Endothelial cell of umbilical vein (primary cell): ENCODE results near the gene ZNF625. TPM values are rescaled to one million over a fixed set of nuclear protein-coding genes. Genes with fewer than 3 reads are reported as not detected.

ENCODE experiments used
- BruUV-seq: library from RNA; stranded (reverse); fragments of 400-500 nt; replicated peaks from 2 replicates; lab custom pipeline; 2021; lab: Mats Ljungman, UMichigan
- CTCF ChIA-PET: fragments of 300-600, 350-600 bp; sonication (Branson Sonifier 250); formaldehyde crosslinking; loops from one replicate; lab custom pipeline; 2021; ENCODE audit warnings: antibody characterized with exemption, inconsistent platforms; lab: Charles Lee
- POLR2A ChIA-PET: fragments of 300-600, 350-600 bp; sonication (Branson Sonifier 250); formaldehyde crosslinking; loops from one replicate; lab custom pipeline; 2021; ENCODE audit warnings: antibody characterized with exemption, inconsistent platforms; lab: Charles Lee
- DNase-seq: peaks from one replicate; pipeline ENCODE4 v3.0.0-alpha.2; 2011; ENCODE audit warnings: low read depth, low spot score
- FAIRE-seq: peaks from 2 replicates; lab custom pipeline; 2011; peaks lifted over from hg19 to GRCh38; lab: Jason Lieb, UNC
- H2AFZ ChIP-seq: 2 replicates; pipeline ENCODE4 v1.6.0; 2012; ENCODE audit warnings: low read depth, low read length, control low read depth, inconsistent platforms
- H3K27ac ChIP-seq: 2 replicates; pipeline ENCODE4 v1.5.1; 2011; ENCODE audit warnings: low read depth, mild to moderate bottlenecking, control low read depth, low read length, moderate library complexity; ENCODE audit not compliant: insufficient read depth
- H3K27me3 ChIP-seq, 2 experiments: 2 replicates each; pipeline versions ENCODE4 v1.6.0 to v1.6.1; 2011; ENCODE audit warnings: low read length in 2 of 2, mixed read lengths in 1 of 2; ENCODE audit not compliant: control insufficient read depth in 2 of 2, insufficient read depth in 2 of 2
- H3K36me3 ChIP-seq, 2 experiments: 2 replicates in 1 of 2; 3 replicates in 1 of 2; pipeline ENCODE4 v1.5.1; 2011; ENCODE audit warnings: low read length in 2 of 2, mild to moderate bottlenecking in 1 of 2, moderate library complexity in 1 of 2; ENCODE audit not compliant: control insufficient read depth in 2 of 2, insufficient read depth in 2 of 2; ENCODE audit errors: extremely low read depth in 1 of 2
- H3K4me1 ChIP-seq: 3 replicates; pipeline ENCODE4 v1.5.1; 2011; ENCODE audit warnings: mild to moderate bottlenecking, low read length; ENCODE audit not compliant: control insufficient read depth, insufficient read depth; ENCODE audit errors: extremely low read depth
- H3K4me2 ChIP-seq: 2 replicates; pipeline ENCODE4 v1.6.1; 2011; ENCODE audit warnings: low read length, control low read depth, mixed read lengths; ENCODE audit not compliant: insufficient read depth
- H3K4me3 ChIP-seq, 3 experiments: fragments of 200-600 bp in 1 of 3; sonication (generic), shearing (Covaris generic) in 1 of 3; replicated peaks in 1 of 3; 2 replicates each; pipeline ENCODE4 v1.5.1; 2011 to 2016; ENCODE audit warnings: control low read depth in 3 of 3, low read length in 3 of 3, mild to moderate bottlenecking in 2 of 3, inconsistent platforms in 1 of 3, low read depth in 1 of 3, moderate library complexity in 1 of 3; ENCODE audit not compliant: insufficient read depth in 1 of 3
- H3K79me2 ChIP-seq: 2 replicates; pipeline ENCODE4 v1.6.0; 2012; ENCODE audit warnings: low read length, inconsistent platforms; ENCODE audit not compliant: control insufficient read depth, insufficient read depth
- H3K9ac ChIP-seq: replicated peaks from 2 replicates; pipeline ENCODE3; 2011; ENCODE audit warnings: low read length, control low read depth; ENCODE audit not compliant: insufficient read depth; ENCODE audit errors: extremely low read depth
- H3K9me1 ChIP-seq: replicated peaks from 3 replicates; pipeline ENCODE4 v1.6.0; 2011; ENCODE audit warnings: mild to moderate bottlenecking, low read length; ENCODE audit not compliant: control insufficient read depth, insufficient read depth; ENCODE audit errors: extremely low read depth
- H3K9me3 ChIP-seq: replicated peaks from 2 replicates; pipeline ENCODE4 v1.5.1; 2012; ENCODE audit warnings: low read length, inconsistent platforms; ENCODE audit not compliant: control insufficient read depth, insufficient read depth
- H4K20me1 ChIP-seq: replicated peaks from 2 replicates; pipeline ENCODE3; 2011; ENCODE audit warnings: mild to moderate bottlenecking, low read length; ENCODE audit not compliant: control insufficient read depth, insufficient read depth; ENCODE audit errors: extremely low read depth
- EZH2 ChIP-seq: IDR thresholded peaks from 2 replicates; pipeline ENCODE4 v1.6.1; 2012; ENCODE audit warnings: borderline replicate concordance, low read depth, mild to moderate bottlenecking, moderate library complexity, low read length, inconsistent platforms; ENCODE audit not compliant: severe bottlenecking
- FOS ChIP-seq: IDR thresholded peaks from 2 replicates; pipeline ENCODE4 v1.6.1; 2011; ENCODE audit warnings: mild to moderate bottlenecking, low read length, moderate library complexity, borderline replicate concordance; ENCODE audit not compliant: insufficient read depth
- GATA2 ChIP-seq: IDR thresholded peaks from 2 replicates; pipeline ENCODE4 v1.7.0; 2011; ENCODE audit warnings: low read depth, mild to moderate bottlenecking, moderate library complexity, mixed read lengths, low read length; ENCODE audit not compliant: insufficient read length, insufficient read depth
- JUN ChIP-seq: IDR thresholded peaks from 2 replicates; pipeline ENCODE4 v1.6.1; 2011; ENCODE audit warnings: borderline replicate concordance, low read depth; ENCODE audit not compliant: insufficient read length, insufficient read depth
- MYC ChIP-seq: IDR thresholded peaks from one replicate; pipeline ENCODE4 v1.6.1; 2011; ENCODE audit warnings: mild to moderate bottlenecking, low read depth, low read length
- POLR2A ChIP-seq: IDR thresholded peaks from 2 replicates; pipeline ENCODE4 v1.6.1; 2012; ENCODE audit warnings: low read depth, mild to moderate bottlenecking, control low read depth, low read length
- POLR2AphosphoS5 ChIP-seq: IDR thresholded peaks from 2 replicates; pipeline ENCODE4 v1.6.1; 2012; ENCODE audit warnings: low read depth, mild to moderate bottlenecking, control low read depth, low read length, moderate library complexity; ENCODE audit not compliant: insufficient read depth
- dilution Hi-C: fragments of 300-500 bp; cut with MboI; formaldehyde crosslinking; loops from one replicate; pipeline ENCODE4 v1.15.0; 2019; ENCODE audit warnings: low sequenced_read_pairs; ENCODE audit not compliant: extremely low pct_ligation_motif_present
- intact Hi-C: fragments of 100-400 bp; cut with micrococcal nuclease; formaldehyde crosslinking; loops from one replicate; pipeline ENCODE4 v1.10.0; 2022
- polyA plus RNA-seq, 4 experiments: library from polyadenylated mRNA; depleted of rRNA in 3 of 4; stranded (reverse) in 3 of 4; unstranded in 1 of 4; fragments of >200 nt; gene quantifications; 2 replicates each; pipeline versions ENCODE4 v1.2.1 to v1.2.3, GENCODE V29; 2011 to 2012; ENCODE audit warnings: missing spikeins in 1 of 4
- total RNA-seq: library from RNA; stranded (reverse); gene quantifications from 2 replicates; pipeline ENCODE4 v1.2.3, GENCODE V29; 2021
- TF ChIP-seq, protein P1 (sequence below): IDR thresholded peaks from 2 replicates; pipeline ENCODE4 v1.6.1; 2011; ENCODE audit not compliant: insufficient read depth, insufficient read length
- TF ChIP-seq, protein P2 (sequence below), 2 donors: IDR thresholded peaks; 1 replicate in 1 of 2; 2 replicates in 1 of 2; pipeline ENCODE4 v1.5.1; 2011; ENCODE audit warnings: low read length in 2 of 2, mild to moderate bottlenecking in 2 of 2, moderate library complexity in 2 of 2, control low read depth in 1 of 2, inconsistent platforms in 1 of 2, low read depth in 1 of 2; ENCODE audit not compliant: insufficient read depth in 1 of 2; ENCODE audit errors: extremely low read depth in 1 of 2

Gene ZNF625
- total and polyA plus RNA-seq, 2 donors (not counting 3 experiments of a cell fraction or from before 2014, with no cell fraction given) = 0.90 to 6.7 TPM

DNA sequence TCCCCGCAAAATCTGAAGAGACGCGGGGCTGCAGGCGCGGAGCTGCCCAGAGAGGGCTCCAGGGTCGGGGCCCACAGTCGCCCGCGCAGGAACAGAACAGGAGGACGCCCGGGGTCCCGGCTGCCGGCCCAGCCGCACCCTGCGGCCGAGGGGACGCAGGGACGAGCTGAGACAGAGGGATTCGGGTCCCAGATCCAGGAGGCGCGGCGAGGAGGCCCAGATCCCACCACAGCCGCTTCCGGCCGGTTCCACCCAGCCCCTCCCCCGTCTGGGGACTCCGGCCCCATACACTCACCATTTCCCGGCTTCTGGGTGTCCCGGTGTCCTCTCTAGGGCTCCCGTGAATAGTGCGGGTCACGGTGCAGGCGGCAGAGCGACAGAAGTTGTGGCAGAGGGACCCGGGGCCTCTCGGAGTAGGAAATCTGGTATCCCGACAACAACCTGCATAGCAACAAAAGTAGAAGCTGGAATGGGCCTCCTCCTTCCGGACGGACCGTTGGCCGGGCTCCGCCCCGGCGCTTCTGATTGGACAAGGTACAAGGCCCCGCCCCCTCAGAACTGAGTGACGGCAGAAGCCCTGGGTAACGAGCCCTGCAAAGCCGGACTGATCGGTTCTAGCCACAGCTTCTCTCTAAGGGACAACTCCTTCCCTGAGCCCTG lies 16.5 kb downstream of the ZNF625 start, which contains the start of gene ZNF20:
TSS of gene ZNF20 (minus strand) at position 466 of the 660 bp plus-strand sequence. CDS start at position 298, 168 bp downstream.
- no peaks in the 10 kb centered on the region for H3K4me1 ChIP-seq
- FAIRE-seq (peak; percentile 92), DNase-seq (peak; percentile 90)
- intact Hi-C loops = loop anchor here (1.0 to 5.0 kb wide), 4 partner anchors 81 to 341 kb away; partner anchors contain the start of genes ZNF440 and ZNF491
- no peaks in the 10 kb centered on the region for H4K20me1 ChIP-seq
- H3K4me3 ChIP-seq = peak within 1 kb of the TSS; percentile 63 to 72 (median 68)
- BruUV-seq = TSS peak; percentile 10
- H3K27me3 ChIP-seq = no peaks in the 10 kb centered on the region
- H3K9ac ChIP-seq = peak within 1 kb of the TSS; percentile 66
- H3K4me2 ChIP-seq = peak within 1 kb of the TSS; percentile 2
- POLR2A ChIA-PET = no interaction called here
- peaks cover under 1% of the 10 kb centered on the region for H3K9me3 ChIP-seq
- peaks cover under 1 to 5% of the 10 kb centered on the region in 2 experiments for H3K36me3 ChIP-seq
- CTCF ChIA-PET = interaction anchor here (0.6 to 2.5 kb wide), 10 partner anchors 13 to 344 kb away, joined by 3 to 28 read pairs (median 8); partner anchors contain the start of genes ZNF442, ZNF491, ZNF625 and ZNF700
- dilution Hi-C loops = no loop called here
- H2AFZ ChIP-seq = peak within 1 kb of the TSS; percentile 88
- no peaks in the 10 kb centered on the region for H3K9me1 ChIP-seq
- no peaks in the 10 kb centered on the region for H3K79me2 ChIP-seq
- TF ChIP-seq, protein P1, sequence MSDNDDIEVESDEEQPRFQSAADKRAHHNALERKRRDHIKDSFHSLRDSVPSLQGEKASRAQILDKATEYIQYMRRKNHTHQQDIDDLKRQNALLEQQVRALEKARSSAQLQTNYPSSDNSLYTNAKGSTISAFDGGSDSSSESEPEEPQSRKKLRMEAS = no peak
- TF ChIP-seq POLR2AphosphoS5 = peak; percentile 48
- peak within 1 kb of the TSS; percentile 30 for H3K27ac ChIP-seq

DNA sequence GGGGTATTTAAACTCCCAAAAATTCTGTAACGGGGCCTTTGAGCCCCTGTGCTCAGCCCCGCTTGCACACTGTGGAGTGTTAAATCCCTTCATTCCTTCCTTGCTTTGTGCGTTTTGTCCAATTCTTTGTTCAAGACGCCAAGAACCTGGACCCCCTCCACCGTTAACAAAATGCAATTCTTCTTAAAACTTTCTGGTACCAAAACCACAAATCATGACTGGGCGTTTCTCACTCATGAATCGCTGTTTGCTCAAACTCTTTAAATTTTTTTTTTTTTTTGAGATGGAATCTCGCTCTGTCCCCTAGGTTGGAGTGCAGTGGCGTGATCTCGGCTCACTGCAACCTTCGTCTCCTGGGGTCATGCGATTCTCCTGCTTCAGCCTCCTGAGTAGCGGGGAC lies 17.3 kb downstream of the ZNF625 start:
- Histone ChIP-seq H3K79me2 (no peaks in the 10 kb centered on the region), H3K36me3 (peaks cover 2 to 5% of the 10 kb centered on the region in 2 experiments), H2AFZ (no peak overlapping the region), H3K9ac (no peak overlapping the region), H3K4me2 (peak overlapping the region; percentile 2), H4K20me1 (no peaks in the 10 kb centered on the region), H3K9me1 (no peaks in the 10 kb centered on the region), H3K27me3 (no peaks in the 10 kb centered on the region), H3K4me1 (no peaks in the 10 kb centered on the region), H3K27ac (no peak overlapping the region), H3K4me3 (peak overlapping the region in 2 of 3 experiments; percentile 68 to 72), H3K9me3 (peaks cover 1% of the 10 kb centered on the region)
- DNase-seq (no peak), FAIRE-seq (peak; percentile 47)
- TF ChIP-seq POLR2A = no peak
- TF ChIP-seq JUN = no peak
- no peak for TF ChIP-seq FOS
- TF ChIP-seq, protein P1 = no peak
- no peak for TF ChIP-seq GATA2
- no peak for TF ChIP-seq EZH2
- TF ChIP-seq, protein P2, sequence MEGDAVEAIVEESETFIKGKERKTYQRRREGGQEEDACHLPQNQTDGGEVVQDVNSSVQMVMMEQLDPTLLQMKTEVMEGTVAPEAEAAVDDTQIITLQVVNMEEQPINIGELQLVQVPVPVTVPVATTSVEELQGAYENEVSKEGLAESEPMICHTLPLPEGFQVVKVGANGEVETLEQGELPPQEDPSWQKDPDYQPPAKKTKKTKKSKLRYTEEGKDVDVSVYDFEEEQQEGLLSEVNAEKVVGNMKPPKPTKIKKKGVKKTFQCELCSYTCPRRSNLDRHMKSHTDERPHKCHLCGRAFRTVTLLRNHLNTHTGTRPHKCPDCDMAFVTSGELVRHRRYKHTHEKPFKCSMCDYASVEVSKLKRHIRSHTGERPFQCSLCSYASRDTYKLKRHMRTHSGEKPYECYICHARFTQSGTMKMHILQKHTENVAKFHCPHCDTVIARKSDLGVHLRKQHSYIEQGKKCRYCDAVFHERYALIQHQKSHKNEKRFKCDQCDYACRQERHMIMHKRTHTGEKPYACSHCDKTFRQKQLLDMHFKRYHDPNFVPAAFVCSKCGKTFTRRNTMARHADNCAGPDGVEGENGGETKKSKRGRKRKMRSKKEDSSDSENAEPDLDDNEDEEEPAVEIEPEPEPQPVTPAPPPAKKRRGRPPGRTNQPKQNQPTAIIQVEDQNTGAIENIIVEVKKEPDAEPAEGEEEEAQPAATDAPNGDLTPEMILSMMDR (IDR thresholded peaks at IDR 0.05; ENCODE audit: extremely low read depth in 1 of 2, insufficient read depth in 1 of 2, low read depth in 1 of 2, low read length in 2 of 2) = no peak
- no peak for TF ChIP-seq MYC
- TF ChIP-seq POLR2AphosphoS5 = no peak
- dilution Hi-C loops = no loop called here
- intact Hi-C loops = no loop called here
- ChIA-PET POLR2A (no interaction called here), CTCF (interaction anchor here (1.4 to 2.5 kb wide), 2 partner anchors 150 to 215 kb away, joined by 8 to 28 read pairs; partner anchors contain the start of gene ZNF700)
- no TSS peak for BruUV-seq
